ENCODE results near the gene MNS1.
"Not testable (repeated sequence)": the region's sequence is repeated elsewhere in the genome, so short reads cannot be mapped to it uniquely, and the experiment has no call there.

Gene MNS1, protein sequence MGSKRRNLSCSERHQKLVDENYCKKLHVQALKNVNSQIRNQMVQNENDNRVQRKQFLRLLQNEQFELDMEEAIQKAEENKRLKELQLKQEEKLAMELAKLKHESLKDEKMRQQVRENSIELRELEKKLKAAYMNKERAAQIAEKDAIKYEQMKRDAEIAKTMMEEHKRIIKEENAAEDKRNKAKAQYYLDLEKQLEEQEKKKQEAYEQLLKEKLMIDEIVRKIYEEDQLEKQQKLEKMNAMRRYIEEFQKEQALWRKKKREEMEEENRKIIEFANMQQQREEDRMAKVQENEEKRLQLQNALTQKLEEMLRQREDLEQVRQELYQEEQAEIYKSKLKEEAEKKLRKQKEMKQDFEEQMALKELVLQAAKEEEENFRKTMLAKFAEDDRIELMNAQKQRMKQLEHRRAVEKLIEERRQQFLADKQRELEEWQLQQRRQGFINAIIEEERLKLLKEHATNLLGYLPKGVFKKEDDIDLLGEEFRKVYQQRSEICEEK

GRCh38 chr15:56464893-56465520, at the start of gene MNS1:
TSS of gene MNS1 (minus strand) at chr15:56465137. CDS start at chr15:56464972, 165 bp downstream.
- DNase-seq (ENCODE audit: low read depth in 1 of 2, low spot score in 1 of 2), result peak in 1 of 2 donors; percentile 22

DNA sequence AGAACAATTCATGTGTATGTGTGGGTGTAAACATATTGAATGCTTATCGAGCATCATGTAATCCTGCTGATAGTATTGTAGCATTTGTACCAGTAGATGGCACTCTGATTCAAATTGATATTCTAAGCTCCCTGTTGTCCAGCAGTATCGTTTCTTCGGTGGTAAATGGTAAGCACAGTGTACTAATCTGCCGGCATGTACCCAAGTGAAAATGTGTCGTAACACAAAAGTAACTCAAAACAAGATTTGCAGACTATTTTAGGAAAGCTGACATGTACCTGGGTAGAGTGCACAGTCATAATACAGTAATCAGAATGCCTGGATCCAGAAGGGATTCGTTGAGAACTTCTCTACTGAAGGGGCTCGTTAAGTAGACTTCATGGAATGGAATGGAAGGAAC, 31.7 kb upstream of the MNS1 start:
- DNase-seq (ENCODE audit: low read depth in 1 of 2, low spot score in 1 of 2), result no peak

- no peak for DNase-seq (ENCODE audit: low read depth in 1 of 2, low spot score in 1 of 2)
These were observed 30.6 kb upstream of the MNS1 start for GRCh38 chr15:56495533-56495932.

GRCh38 chr15:56495053-56495452, 30.1 kb upstream of the MNS1 start:
- DNase-seq (ENCODE audit: low read depth in 1 of 2, low spot score in 1 of 2), result no peak

GRCh38 chr15:56492791-56493555, 28.0 kb upstream of the MNS1 start:
- no peak for DNase-seq (ENCODE audit: low read depth in 1 of 2, low spot score in 1 of 2)

DNA sequence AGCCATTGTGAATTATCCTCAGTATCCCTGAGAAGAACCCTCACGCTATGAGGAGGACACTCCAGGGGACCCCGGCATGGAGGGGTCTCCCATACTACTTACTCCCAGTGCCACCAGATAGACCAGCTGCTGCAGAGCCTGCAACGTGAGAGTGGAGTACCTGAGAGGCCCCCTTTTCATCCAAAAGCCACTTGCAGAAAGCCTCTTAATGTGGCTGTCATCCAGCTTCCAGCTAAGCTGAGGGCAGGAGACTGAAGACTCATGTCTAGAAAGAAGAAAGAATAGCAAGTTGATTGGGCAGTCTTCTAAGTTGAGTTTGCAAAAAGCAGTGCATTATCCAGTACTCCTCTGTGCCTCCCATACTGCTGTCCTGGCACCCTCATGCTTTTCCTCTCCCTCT, 27.3 kb upstream of the MNS1 start:
- DNase-seq (ENCODE audit: low read depth in 1 of 2, low spot score in 1 of 2), result no peak

- peak in 1 of 2 donors; percentile 31 for DNase-seq (ENCODE audit: low read depth in 1 of 2, low spot score in 1 of 2)
These were observed 26.3 kb upstream of the MNS1 start for GRCh38 chr15:56491110-56491722.

DNA sequence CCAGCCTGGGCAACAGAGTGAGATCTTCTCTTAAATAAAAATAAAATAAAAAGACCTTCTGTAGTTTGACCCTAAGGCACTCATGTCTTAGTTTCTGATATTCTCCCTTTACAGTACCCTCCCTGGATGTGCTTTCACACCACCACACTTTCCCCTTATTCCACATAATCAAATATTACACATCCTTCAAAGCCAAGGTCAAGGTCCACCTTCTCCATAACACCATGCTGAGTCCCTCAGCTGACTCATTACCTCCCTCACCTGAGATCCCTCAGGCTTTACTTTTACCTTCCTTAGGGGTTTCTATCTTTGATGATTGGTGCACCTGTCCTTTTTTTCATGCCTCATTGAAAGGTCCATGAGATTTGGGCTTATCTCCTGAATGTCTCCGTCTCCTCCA, 25.5 kb upstream of the MNS1 start:
- no peak for DNase-seq (ENCODE audit: low read depth in 1 of 2, low spot score in 1 of 2)

GRCh38 chr15:56486206-56486605, 21.3 kb upstream of the MNS1 start:
- not testable (repeated sequence) for DNase-seq (ENCODE audit: low read depth in 1 of 2, low spot score in 1 of 2)

- not testable (repeated sequence) for DNase-seq (ENCODE audit: low read depth in 1 of 2, low spot score in 1 of 2)
These were observed 20.5 kb upstream of the MNS1 start for GRCh38 chr15:56485426-56485825.

GRCh38 chr15:56484287-56484686, 19.4 kb upstream of the MNS1 start:
- DNase-seq (ENCODE audit: low read depth in 1 of 2, low spot score in 1 of 2), result no peak

DNA sequence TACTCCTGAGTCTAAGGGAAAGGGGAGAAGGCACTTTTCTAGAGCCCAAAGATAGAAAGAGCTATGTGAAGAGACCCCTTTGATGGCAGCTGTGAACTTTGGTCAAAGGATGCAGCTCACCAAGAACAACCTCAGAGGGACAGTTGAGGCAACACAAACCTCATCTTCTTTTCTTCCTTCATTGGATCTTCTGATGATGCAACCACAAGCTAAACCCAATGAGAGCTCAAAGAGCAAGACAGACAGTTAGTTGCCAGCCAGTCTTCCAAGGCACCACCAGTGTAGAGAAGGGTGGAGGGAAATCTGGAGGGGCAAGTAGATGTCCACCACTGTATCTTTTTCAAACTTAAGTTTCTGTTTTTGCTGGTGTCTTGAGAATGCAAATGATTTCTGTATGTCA, 10.4 kb upstream of the MNS1 start:
- DNase-seq (ENCODE audit: low read depth in 1 of 2, low spot score in 1 of 2), result no peak

DNA sequence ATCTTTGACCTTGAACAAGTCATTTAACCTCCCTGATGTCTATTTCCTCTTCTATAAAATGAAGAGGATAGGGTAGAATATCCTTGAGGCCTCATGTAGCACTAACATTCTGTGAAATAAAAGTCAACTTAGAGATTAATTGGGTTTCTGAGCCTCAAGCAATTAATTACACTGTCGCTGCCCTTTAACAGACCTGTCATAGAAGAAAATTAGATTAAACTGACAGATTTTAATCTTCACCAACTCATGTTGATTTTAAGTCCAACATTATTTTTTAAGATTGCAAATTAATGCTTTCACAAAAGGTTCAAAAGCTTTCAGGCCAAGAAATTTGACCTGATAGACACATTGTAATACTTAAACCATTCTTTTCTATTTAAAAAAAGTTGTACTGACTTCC, 8.1 kb upstream of the MNS1 start:
- DNase-seq (ENCODE audit: low read depth in 1 of 2, low spot score in 1 of 2), result no peak

GRCh38 chr15:56472278-56472677, 7.3 kb upstream of the MNS1 start:
- DNase-seq (ENCODE audit: low read depth in 1 of 2, low spot score in 1 of 2), result no peak

DNA sequence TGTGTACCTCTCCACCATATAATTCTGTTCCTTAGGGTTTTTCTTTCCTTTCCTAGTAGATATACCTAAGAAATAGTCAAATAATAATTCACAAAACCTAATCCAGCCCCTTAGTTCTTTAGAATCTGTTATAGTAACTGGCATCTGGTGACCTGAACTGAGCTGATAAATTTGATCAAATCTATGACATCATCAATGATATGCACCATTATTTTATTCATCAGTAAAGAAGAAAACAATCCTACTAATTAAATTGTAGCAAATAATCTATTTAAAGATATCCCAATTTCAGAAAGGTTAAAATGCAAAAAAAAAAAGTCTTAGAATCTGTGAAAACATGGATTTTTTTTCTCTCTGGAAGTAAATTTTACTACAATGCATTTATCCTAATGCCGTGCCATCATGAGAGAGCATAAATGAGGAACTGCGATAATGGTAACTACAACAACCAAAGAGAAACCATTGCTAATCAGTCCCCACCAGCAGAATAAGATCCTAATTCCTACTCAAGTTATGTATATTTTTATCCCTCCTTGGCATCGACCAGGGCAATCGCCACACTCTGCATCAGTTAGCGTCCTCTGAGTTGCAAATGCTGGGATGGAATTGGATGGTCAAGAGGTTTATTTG, 6.6 kb upstream of the MNS1 start:
- DNase-seq (ENCODE audit: low read depth in 1 of 2, low spot score in 1 of 2), result no peak

DNA sequence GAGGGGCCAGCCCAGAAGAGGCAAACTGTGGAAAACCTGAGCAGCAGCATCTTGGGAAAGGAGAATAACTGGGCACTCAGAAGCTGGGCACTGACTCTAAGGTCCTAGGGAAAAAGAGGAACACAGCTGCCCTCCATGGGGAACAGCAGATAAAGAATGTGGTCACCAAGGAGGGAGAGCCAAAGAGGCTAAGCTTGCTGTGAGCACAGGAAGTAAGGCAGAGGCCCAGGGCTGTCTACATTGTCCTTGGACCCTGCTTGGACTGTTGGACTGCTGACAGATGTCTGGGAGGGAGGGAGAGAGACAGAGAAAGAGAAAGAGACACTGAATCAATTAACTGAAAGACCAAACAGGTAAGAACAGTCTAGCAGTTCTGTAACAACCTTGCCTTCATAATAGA, 4.5 kb upstream of the MNS1 start:
- DNase-seq (ENCODE audit: low read depth in 1 of 2, low spot score in 1 of 2), result no peak

- DNase-seq (ENCODE audit: low read depth in 1 of 2, low spot score in 1 of 2), result no peak
These were observed 3.5 kb upstream of the MNS1 start for GRCh38 chr15:56468401-56468800.

- DNase-seq (ENCODE audit: low read depth in 1 of 2, low spot score in 1 of 2), result no peak
These were observed 2.7 kb upstream of the MNS1 start for GRCh38 chr15:56467616-56468015.

- DNase-seq (ENCODE audit: low read depth in 1 of 2, low spot score in 1 of 2), result no peak
These were observed 4.0 kb downstream of the MNS1 start for GRCh38 chr15:56460947-56461346.

DNA sequence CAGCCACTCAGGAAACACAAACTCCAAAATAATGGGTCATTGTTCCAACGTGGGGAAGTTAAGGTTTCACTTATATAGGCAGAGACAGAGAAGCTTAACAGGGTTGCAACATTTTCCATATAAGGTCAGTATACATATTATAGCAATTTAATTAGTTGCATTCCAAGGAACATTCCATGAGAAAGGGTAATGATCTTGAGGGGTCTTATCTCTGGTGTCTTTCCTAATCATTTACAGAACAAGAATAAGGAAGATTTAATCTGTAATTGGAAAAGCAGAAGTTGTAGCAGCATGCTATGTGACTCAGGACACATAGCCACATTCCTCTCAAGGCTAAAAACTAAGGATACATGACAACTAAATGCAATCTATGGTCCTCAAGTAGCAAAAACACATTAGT, 4.9 kb downstream of the MNS1 start:
- no peak for DNase-seq (ENCODE audit: low read depth in 1 of 2, low spot score in 1 of 2)

DNA sequence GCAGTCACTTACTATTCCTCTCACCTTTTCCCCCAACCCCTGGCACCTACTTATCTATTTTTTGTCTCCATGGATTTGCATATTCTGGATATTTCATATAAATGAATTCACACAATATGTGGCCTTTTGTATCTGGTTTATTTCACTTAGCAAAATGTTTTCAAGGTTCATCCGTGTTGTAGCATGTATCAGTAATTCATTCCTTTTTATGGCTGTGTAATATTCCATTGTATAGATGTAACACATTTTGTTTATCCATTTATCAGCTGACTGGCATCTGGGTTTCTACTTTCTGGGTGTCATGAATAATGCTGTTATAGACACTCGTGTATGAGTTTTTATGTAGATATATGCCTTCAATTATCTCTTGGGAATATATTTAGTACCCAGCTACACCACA, 5.8 kb downstream of the MNS1 start:
- no peak for DNase-seq (ENCODE audit: low read depth in 1 of 2, low spot score in 1 of 2)
